Mononuclear cell (primary cell): ENCODE measurements around the gene PRRC2A. TPM values are rescaled to one million over a fixed set of nuclear protein-coding genes. Genes with fewer than 3 reads are reported as not detected.

ENCODE experiments used
- H3K27me3 ChIP-seq: 2 replicates; pipeline ENCODE4 v1.6.0; 2011; ENCODE audit warnings: low read length, control low read depth; ENCODE audit not compliant: insufficient read depth
- H3K4me1 ChIP-seq: 2 replicates; pipeline ENCODE4 v1.5.1; 2011; ENCODE audit warnings: mild to moderate bottlenecking, low read length, control low read depth; ENCODE audit not compliant: insufficient read depth
- H3K4me3 ChIP-seq: 2 replicates; pipeline ENCODE4 v1.5.1; 2011; ENCODE audit warnings: mild to moderate bottlenecking, low read length, moderate library complexity
- H3K9me3 ChIP-seq: 2 replicates; pipeline ENCODE4 v1.5.1; 2011; ENCODE audit warnings: low read depth, mild to moderate bottlenecking, control low read depth, low read length
- total RNA-seq: library from RNA; depleted of rRNA; stranded (reverse); fragments of >200 nt; gene quantifications from one replicate; pipeline ENCODE4 v1.2.3, GENCODE V29; 2012

PRRC2A gene
- total RNA-seq, 1 donor: 67.0 TPM

DNA sequence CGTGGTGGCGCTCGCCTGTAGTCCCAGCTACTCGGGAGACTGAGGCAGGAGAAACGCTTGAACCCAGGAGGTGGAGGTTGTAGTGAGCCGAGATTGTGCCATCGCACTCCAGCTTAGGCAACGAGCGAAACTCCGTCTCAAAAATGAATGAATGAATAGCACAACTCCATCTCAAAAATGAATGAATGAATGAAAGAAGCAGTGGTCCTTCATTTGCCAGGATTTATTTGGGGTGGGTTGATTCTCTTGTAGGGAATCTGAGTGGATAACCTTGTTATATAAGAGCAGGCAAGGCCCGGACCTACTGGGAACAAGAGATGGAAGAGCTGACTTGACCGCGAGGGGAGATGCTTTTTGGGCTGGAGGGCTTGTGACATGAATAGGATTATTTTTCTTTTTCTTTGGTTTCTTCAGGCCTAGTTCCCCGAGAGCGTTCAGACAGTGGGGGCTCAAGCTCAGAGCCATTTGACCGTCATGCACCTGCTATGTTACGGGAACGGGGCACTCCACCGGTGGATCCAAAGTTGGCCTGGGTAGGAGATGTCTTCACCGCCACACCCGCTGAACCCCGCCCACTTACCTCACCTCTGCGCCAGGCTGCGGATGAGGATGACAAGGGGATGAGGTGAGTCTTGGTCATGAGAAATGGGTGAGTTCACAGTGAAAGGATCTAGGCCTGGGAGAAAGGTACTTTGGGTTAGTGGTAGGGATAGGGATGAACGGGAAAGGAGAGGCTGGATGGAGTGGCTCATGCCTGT is 9.8 kb downstream of the PRRC2A start:
- Histone ChIP-seq H3K4me3 (no peak overlapping the region), H3K9me3 (no peaks in the 10 kb centered on the region), H3K27me3 (no peaks in the 10 kb centered on the region), H3K4me1 (no peaks in the 10 kb centered on the region)

GRCh38 chr6:31631209-31631608 is 10.7 kb downstream of the PRRC2A start:
- Histone ChIP-seq H3K4me1 (no peaks in the 10 kb centered on the region), H3K27me3 (no peaks in the 10 kb centered on the region), H3K9me3 (no peaks in the 10 kb centered on the region), H3K4me3 (no peak overlapping the region)

DNA sequence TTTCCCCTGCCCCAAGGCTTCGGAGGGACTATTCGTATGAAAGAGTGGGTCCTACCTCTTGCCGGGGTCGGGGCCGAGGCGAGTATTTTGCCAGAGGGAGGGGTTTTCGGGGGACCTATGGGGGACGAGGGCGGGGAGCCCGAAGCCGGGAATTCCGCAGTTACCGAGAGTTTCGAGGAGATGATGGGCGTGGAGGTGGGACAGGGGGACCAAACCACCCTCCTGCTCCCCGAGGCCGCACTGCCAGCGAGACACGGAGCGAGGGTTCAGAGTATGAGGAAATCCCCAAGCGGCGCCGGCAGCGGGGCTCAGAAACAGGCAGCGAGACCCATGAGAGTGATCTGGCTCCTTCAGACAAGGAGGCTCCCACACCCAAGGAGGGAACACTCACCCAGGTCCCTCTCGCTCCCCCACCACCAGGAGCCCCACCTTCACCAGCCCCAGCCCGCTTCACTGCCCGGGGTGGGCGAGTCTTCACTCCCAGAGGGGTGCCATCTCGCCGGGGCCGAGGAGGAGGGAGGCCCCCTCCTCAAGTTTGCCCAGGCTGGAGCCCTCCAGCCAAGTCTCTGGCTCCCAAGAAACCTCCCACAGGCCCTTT is 11.3 kb downstream of the PRRC2A start:
- Histone ChIP-seq H3K4me3 (no peak overlapping the region), H3K9me3 (no peaks in the 10 kb centered on the region), H3K27me3 (no peaks in the 10 kb centered on the region), H3K4me1 (no peaks in the 10 kb centered on the region)

GRCh38 chr6:31632279-31632946 is 11.9 kb downstream of the PRRC2A start:
- H3K4me1 ChIP-seq: no peaks in the 10 kb centered on the region
- no peak overlapping the region for H3K4me3 ChIP-seq
- H3K27me3 ChIP-seq: no peaks in the 10 kb centered on the region
- H3K9me3 ChIP-seq: no peaks in the 10 kb centered on the region

DNA sequence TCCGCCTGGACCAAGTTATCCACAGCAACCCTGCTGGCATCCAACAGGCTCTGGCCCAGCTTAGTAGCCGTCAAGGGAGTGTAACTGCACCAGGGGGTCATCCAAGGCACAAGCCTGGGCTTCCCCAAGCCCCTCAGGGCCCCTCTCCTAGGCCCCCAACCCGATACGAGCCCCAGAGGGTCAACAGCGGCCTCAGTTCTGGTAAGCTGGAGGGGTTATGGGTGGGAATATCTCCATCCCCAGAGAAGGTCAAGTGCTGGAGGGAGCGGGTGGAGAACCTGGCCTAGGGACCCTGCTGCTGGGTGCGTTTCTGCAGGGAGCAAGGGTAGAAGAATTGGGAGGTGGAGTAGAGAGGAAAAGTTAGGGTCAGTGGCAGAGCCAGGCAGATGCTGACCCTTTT is 12.9 kb downstream of the PRRC2A start:
- H3K27me3 ChIP-seq: no peaks in the 10 kb centered on the region
- no peaks in the 10 kb centered on the region for H3K9me3 ChIP-seq
- H3K4me3 ChIP-seq: no peak overlapping the region
- H3K4me1 ChIP-seq: no peaks in the 10 kb centered on the region

DNA sequence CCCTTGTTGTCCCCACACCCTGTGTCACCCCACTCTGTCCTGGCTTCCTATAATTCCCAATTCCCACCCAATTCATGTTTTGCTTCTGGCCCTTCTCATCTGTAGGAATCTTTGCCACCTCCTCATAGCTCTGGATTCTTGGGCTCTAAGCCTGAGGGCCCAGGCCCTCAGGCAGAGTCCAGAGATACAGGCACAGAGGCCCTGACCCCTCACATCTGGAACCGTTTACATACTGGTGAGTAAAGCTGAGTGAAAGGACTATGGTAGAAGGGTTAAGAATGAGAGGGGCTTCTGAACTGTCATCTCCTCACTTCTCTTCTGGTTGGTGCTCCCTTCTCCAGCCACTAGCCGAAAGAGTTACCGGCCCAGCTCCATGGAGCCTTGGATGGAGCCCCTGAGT is 13.6 kb downstream of the PRRC2A start:
- H3K27me3 ChIP-seq: no peaks in the 10 kb centered on the region

GRCh38 chr6:31634969-31635575 is 14.6 kb downstream of the PRRC2A start:
- H3K4me1 ChIP-seq: no peaks in the 10 kb centered on the region
- H3K27me3 ChIP-seq: no peaks in the 10 kb centered on the region
- no peak overlapping the region for H3K4me3 ChIP-seq
- H3K9me3 ChIP-seq: no peaks in the 10 kb centered on the region

More for the DNA sequence above, 13.6 kb downstream of the PRRC2A start:
- Histone ChIP-seq H3K4me3 (no peak overlapping the region), H3K9me3 (no peaks in the 10 kb centered on the region), H3K4me1 (no peaks in the 10 kb centered on the region)

- Histone ChIP-seq H3K4me3 (no peak overlapping the region), H3K27me3 (no peaks in the 10 kb centered on the region), H3K4me1 (no peaks in the 10 kb centered on the region), H3K9me3 (no peaks in the 10 kb centered on the region)
Measured at GRCh38 chr6:31636698-31637596, 16.4 kb downstream of the PRRC2A start.

DNA sequence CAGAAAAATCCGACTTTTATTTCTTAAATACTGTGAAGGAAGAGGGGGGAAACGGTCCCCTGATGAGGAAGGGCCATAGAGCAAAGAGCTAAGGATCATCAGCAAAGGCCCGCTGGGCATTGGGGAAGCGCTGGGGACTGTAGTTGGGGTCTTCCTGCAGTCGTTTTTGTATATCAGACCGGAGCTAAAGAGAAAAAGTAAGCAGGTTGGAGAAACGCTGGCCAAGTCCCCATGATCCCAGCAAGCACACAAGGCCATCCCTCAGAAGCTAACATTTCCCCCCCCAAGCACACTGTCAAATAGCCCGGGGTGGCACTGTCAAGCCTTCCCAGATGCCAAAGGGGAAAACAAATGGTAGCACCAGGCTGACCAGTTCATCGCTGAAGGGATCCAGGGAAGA is 18.5 kb downstream of the PRRC2A start:
- Histone ChIP-seq H3K9me3 (no peaks in the 10 kb centered on the region), H3K4me1 (no peaks in the 10 kb centered on the region), H3K4me3 (no peak overlapping the region), H3K27me3 (no peaks in the 10 kb centered on the region)

- Histone ChIP-seq H3K27me3 (no peaks in the 10 kb centered on the region), H3K4me3 (no peak overlapping the region), H3K4me1 (no peaks in the 10 kb centered on the region), H3K9me3 (no peaks in the 10 kb centered on the region)
Measured at GRCh38 chr6:31639449-31639861, 18.9 kb downstream of the PRRC2A start.

GRCh38 chr6:31640612-31641011 is 20.1 kb downstream of the PRRC2A start:
- H3K4me1 ChIP-seq: no peaks in the 10 kb centered on the region
- H3K27me3 ChIP-seq: no peaks in the 10 kb centered on the region
- H3K9me3 ChIP-seq: no peaks in the 10 kb centered on the region
- H3K4me3 ChIP-seq: no peak overlapping the region

GRCh38 chr6:31641370-31641769 is 20.9 kb downstream of the PRRC2A start:
- Histone ChIP-seq H3K27me3 (no peaks in the 10 kb centered on the region), H3K9me3 (no peaks in the 10 kb centered on the region), H3K4me1 (no peaks in the 10 kb centered on the region), H3K4me3 (no peak overlapping the region)

DNA sequence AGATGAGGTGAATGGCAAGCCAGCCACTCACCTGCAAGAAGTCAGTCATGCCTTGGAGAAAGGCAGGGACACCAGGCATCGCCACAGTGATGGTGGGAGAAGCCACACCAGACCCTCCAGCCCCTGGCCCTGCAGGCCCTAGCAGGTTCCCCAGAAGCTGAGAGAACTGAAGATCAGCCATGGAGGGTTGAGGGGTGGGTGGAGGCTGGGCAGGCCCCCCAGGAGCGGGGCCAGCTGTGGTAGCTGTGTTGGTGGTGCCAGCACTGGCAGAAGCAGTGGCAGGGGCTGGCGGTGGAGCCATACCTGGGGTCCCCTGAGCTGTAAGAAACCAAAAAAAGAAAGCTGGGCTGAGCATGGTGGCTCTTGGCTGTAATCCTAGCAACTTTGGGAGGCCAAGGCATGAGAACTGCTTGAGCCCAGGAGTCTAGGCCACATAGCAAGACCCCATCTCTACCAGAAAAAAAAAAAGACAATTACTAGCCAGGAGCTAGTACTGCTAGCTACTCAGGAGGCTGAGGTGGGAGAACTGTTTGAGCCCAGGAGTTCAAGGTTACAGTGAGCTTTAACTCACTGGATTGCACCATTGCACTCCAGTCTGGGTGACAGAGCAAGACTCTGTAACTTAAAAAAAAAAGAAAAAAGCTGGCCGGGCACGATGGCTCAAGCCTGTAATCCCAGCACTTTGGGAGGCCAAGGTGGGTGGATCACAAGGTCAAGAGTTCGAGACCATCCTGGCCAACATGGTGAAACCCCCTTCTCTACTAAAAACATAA is 22.5 kb downstream of the PRRC2A start:
- no peak overlapping the region for H3K4me3 ChIP-seq
- H3K27me3 ChIP-seq: no peaks in the 10 kb centered on the region
- H3K9me3 ChIP-seq: no peaks in the 10 kb centered on the region
- H3K4me1 ChIP-seq: no peaks in the 10 kb centered on the region
